HepG2 (cell line): ENCODE measurements around the gene CCDC8. TPM values are rescaled to one million over a fixed set of nuclear protein-coding genes. Genes with fewer than 3 reads are reported as not detected.

ENCODE experiments used
- ATAC-seq: fragments of 200-7000 bp; cut with Tn5 transposase; 3 replicates; pipeline ENCODE4 v1.9.1; 2020; ENCODE audit warnings: mild to moderate bottlenecking, moderate library complexity
- BruUV-seq: library from RNA; stranded (reverse); fragments of 400-500 nt; replicated peaks from 2 replicates; lab custom pipeline; 2021; lab: Mats Ljungman, UMichigan
- CTCF ChIA-PET: fragments of 300-600 bp; formaldehyde crosslinking; extraction: SDS; loops from one replicate; lab custom pipeline; 2021; ENCODE audit warnings: low total read pairs, inconsistent platforms, low intra/inter-chr PET ratio; lab: Yijun Ruan, JAX
- POLR2A ChIA-PET: fragments of 350-600 bp; sonication (Branson Sonifier 250); formaldehyde crosslinking; loops from one replicate; lab custom pipeline; 2020; ENCODE audit warnings: antibody characterized with exemption, inconsistent platforms; lab: Yijun Ruan, JAX
- DNase-seq: peaks from one replicate; pipeline ENCODE4 v3.0.0-alpha.2; 2015; ENCODE audit warnings: low spot score
- FAIRE-seq: peaks from 3 replicates; lab custom pipeline; 2011; peaks lifted over from hg19 to GRCh38; lab: Jason Lieb, UNC
- H2AFZ ChIP-seq: one replicate; pipeline ENCODE4 v1.6.1; 2011; ENCODE audit warnings: low read length, inconsistent platforms
- H3K27ac ChIP-seq: fragments of 300-600 bp; 3 replicates; pipeline ENCODE4 v1.8.0; 2011; ENCODE audit warnings: mixed run types, mild to moderate bottlenecking, mixed read lengths, low read length, inconsistent platforms; ENCODE audit not compliant: insufficient read depth; ENCODE audit errors: extremely low read length
- H3K27me3 ChIP-seq, 2 experiments: fragments of 200-600 bp in 1 of 2; 2 replicates in 1 of 2; 3 replicates in 1 of 2; pipeline versions ENCODE4 v1.6.0 to v1.8.0; 2011; ENCODE audit warnings: low read length in 2 of 2, mild to moderate bottlenecking in 2 of 2, moderate library complexity in 2 of 2, inconsistent platforms in 1 of 2; ENCODE audit not compliant: insufficient read depth in 2 of 2, control insufficient read depth in 1 of 2
- H3K36me3 ChIP-seq, 2 experiments: fragments of 200-600 bp in 1 of 2; replicated peaks in 1 of 2; 2 replicates in 1 of 2; 3 replicates in 1 of 2; pipeline versions ENCODE4 v1.5.1 to v1.8.0; 2011; ENCODE audit warnings: low read length in 2 of 2, inconsistent platforms in 1 of 2; ENCODE audit not compliant: insufficient read depth in 2 of 2, control insufficient read depth in 1 of 2
- H3K4me1 ChIP-seq: 2 replicates; pipeline ENCODE4 v1.5.1; 2012; ENCODE audit warnings: low read length, inconsistent platforms; ENCODE audit not compliant: insufficient read depth
- H3K4me2 ChIP-seq: 2 replicates; pipeline ENCODE4 v1.6.0; 2011; ENCODE audit warnings: low read depth, low read length, inconsistent platforms
- H3K4me3 ChIP-seq, 3 experiments: fragments of 200-600 bp in 1 of 3; sonication (generic), shearing (Covaris generic) in 1 of 3; replicated peaks in 1 of 3; 2 replicates each; pipeline ENCODE4 v1.5.1; 2011 to 2016; ENCODE audit warnings: low read length in 3 of 3, inconsistent platforms in 2 of 3, low read depth in 2 of 3, mild to moderate bottlenecking in 2 of 3, control low read depth in 1 of 3, mixed read lengths in 1 of 3; ENCODE audit not compliant: insufficient read depth in 1 of 3
- H3K79me2 ChIP-seq: one replicate; pipeline ENCODE4 v1.6.1; 2011; ENCODE audit warnings: low read length, inconsistent platforms; ENCODE audit not compliant: insufficient read depth
- H3K9ac ChIP-seq: 2 replicates; pipeline ENCODE4 v1.6.0; 2011; ENCODE audit warnings: mild to moderate bottlenecking, low read depth, low read length, inconsistent platforms; ENCODE audit not compliant: insufficient read depth
- H3K9me3 ChIP-seq: 2 replicates; pipeline ENCODE4 v1.5.1; 2012; ENCODE audit warnings: mild to moderate bottlenecking, low read length
- H4K20me1 ChIP-seq: 2 replicates; pipeline ENCODE4 v1.6.0; 2011; ENCODE audit warnings: inconsistent platforms, mild to moderate bottlenecking, low read length, moderate library complexity; ENCODE audit not compliant: insufficient read depth
- BORCS8-MEF2B ChIP-seq: sonication (generic); formaldehyde crosslinking; IDR thresholded peaks from 2 replicates; pipeline ENCODE4 v1.8.0; 2022; ENCODE audit warnings: mild to moderate bottlenecking, missing genetic modification reagents
- FIP1L1 ChIP-seq: fragments of 200-400 bp; formaldehyde crosslinking; IDR thresholded peaks from 2 replicates; pipeline ENCODE4 v1.6.1; 2018; ENCODE audit warnings: low read depth, mild to moderate bottlenecking, low read length, moderate library complexity, borderline replicate concordance; ENCODE audit not compliant: insufficient read depth
- GATA4 ChIP-seq: sonication (generic); IDR thresholded peaks from 2 replicates; pipeline ENCODE4 v1.6.1; 2016; ENCODE audit warnings: antibody characterized with exemption, low read depth, borderline replicate concordance
- GLI4 ChIP-seq: sonication (generic); formaldehyde crosslinking; IDR thresholded peaks from 2 replicates; pipeline ENCODE4 v1.5.1; 2020; ENCODE audit warnings: missing genetic modification reagents, mild to moderate bottlenecking, moderate library complexity, borderline replicate concordance
- MAFK ChIP-seq, 2 experiments: IDR thresholded peaks in 1 of 2; conservative IDR thresholded peaks in 1 of 2; 2 replicates each; pipeline ENCODE4 v1.6.1; 2011; ENCODE audit warnings: improper control_type of control experiment in 2 of 2, low read length in 2 of 2
- PAX8 ChIP-seq: sonication (generic); formaldehyde crosslinking; IDR thresholded peaks from 2 replicates; pipeline ENCODE4 v1.8.0; 2022; ENCODE audit warnings: mild to moderate bottlenecking, missing genetic modification reagents, borderline replicate concordance
- RARG ChIP-seq: sonication (generic); formaldehyde crosslinking; IDR thresholded peaks from 2 replicates; pipeline ENCODE4 v1.4.0; 2020; ENCODE audit warnings: low read depth, mild to moderate bottlenecking, missing genetic modification reagents
- SYNCRIP ChIP-seq: fragments of 200-400 bp; formaldehyde crosslinking; IDR thresholded peaks from 2 replicates; pipeline ENCODE4 v1.6.1; 2018; ENCODE audit warnings: mild to moderate bottlenecking, low read depth, low read length; ENCODE audit not compliant: insufficient read depth
- ZNF337 ChIP-seq: sonication (generic); formaldehyde crosslinking; IDR thresholded peaks from 2 replicates; pipeline ENCODE4 v1.5.1; 2020; ENCODE audit warnings: missing genetic modification reagents, low read depth, mild to moderate bottlenecking, borderline replicate concordance
- ZNF709 ChIP-seq: sonication (generic); formaldehyde crosslinking; IDR thresholded peaks from 2 replicates; pipeline ENCODE4 v1.5.0; 2020; ENCODE audit warnings: mild to moderate bottlenecking, missing genetic modification reagents
- ZNF776 ChIP-seq: sonication (generic); formaldehyde crosslinking; IDR thresholded peaks from 2 replicates; pipeline ENCODE4 v1.4.0; 2020; ENCODE audit warnings: mild to moderate bottlenecking, missing genetic modification reagents
- WGBS: methylation state at CpG from one replicate; pipeline ENCODE4 v1.1.6; 2017; ENCODE audit warnings: low lambda C conversion rate; 5-methylcytosine and 5-hydroxymethylcytosine counted together
- in situ Hi-C: cut with HindIII; loops from 2 replicates; pipeline ENCODE4 v1.10.0; 2017; ENCODE audit warnings: low pct_unique_long_range_greater_than_20kb; ENCODE audit not compliant: extremely low pct_ligation_motif_present
- intact Hi-C: fragments of 100-400 bp; cut with micrococcal nuclease; formaldehyde crosslinking; loops from one replicate; pipeline ENCODE4 v1.10.0; 2022; ENCODE audit not compliant: unreplicated experiment
- polyA plus RNA-seq, 8 experiments: library from polyadenylated mRNA; depleted of rRNA in 3 of 8; stranded (reverse) in 7 of 8; unstranded in 1 of 8; fragments of >200 nt; fragmentation: Illumina TruSeq in 4 of 8; extraction: Trizol in 4 of 8; gene quantifications; 2 replicates each; pipeline versions ENCODE4 v1.2.1 to v1.2.3, GENCODE V29; 2011 to 2016; ENCODE audit warnings: low read depth in 4 of 8, missing spikeins in 1 of 8, mixed read lengths in 1 of 8; ENCODE audit not compliant: insufficient read depth in 1 of 8
- total RNA-seq, 5 experiments: library from RNA; depleted of rRNA; stranded (reverse); fragments of >200 nt; fragmentation: Illumina TruSeq; extraction: Trizol; gene quantifications; 2 replicates each; pipeline ENCODE4 v1.2.3, GENCODE V29; 2016; ENCODE audit warnings: low read depth in 1 of 5
- TF ChIP-seq, protein P1 (sequence below): sonication (generic); formaldehyde crosslinking; IDR thresholded peaks from 2 replicates; pipeline ENCODE4 v1.9.0; 2022; ENCODE audit warnings: missing genetic modification reagents, mild to moderate bottlenecking, borderline replicate concordance

Gene CCDC8
- total and polyA plus RNA-seq, 2 of the 13 experiments (the other 11 are each of a cell fraction or from before 2014, with no cell fraction given): 0.04 TPM; not detected in 1

GRCh38 chr19:46452186-46452585, 38.8 kb upstream of the CCDC8 start:
- ChIA-PET POLR2A (no interaction called here), CTCF (no interaction called here)
- Histone ChIP-seq H3K79me2 (no peaks in the 10 kb centered on the region), H3K9me3 (no peaks in the 10 kb centered on the region), H3K4me3 (no peak overlapping the region), H3K27me3 (no peaks in the 10 kb centered on the region), H3K4me1 (no peaks in the 10 kb centered on the region), H3K9ac (no peak overlapping the region), H2AFZ (no peak overlapping the region), H3K27ac (no peak overlapping the region), H3K36me3 (no peaks in the 10 kb centered on the region), H4K20me1 (no peaks in the 10 kb centered on the region), H3K4me2 (no peak overlapping the region)
- no peak for TF ChIP-seq PAX8 (CRISPR knock-in tag)
- no peak for TF ChIP-seq RARG
- TF ChIP-seq SYNCRIP: no peak
- TF ChIP-seq, protein P1, sequence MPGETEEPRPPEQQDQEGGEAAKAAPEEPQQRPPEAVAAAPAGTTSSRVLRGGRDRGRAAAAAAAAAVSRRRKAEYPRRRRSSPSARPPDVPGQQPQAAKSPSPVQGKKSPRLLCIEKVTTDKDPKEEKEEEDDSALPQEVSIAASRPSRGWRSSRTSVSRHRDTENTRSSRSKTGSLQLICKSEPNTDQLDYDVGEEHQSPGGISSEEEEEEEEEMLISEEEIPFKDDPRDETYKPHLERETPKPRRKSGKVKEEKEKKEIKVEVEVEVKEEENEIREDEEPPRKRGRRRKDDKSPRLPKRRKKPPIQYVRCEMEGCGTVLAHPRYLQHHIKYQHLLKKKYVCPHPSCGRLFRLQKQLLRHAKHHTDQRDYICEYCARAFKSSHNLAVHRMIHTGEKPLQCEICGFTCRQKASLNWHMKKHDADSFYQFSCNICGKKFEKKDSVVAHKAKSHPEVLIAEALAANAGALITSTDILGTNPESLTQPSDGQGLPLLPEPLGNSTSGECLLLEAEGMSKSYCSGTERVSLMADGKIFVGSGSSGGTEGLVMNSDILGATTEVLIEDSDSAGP (CRISPR knock-in tag): no peak
- TF ChIP-seq ZNF337: no peak
- TF ChIP-seq BORCS8-MEF2B (CRISPR knock-in tag): no peak
- DNase-seq (no peak), ATAC-seq (no peak), FAIRE-seq (no peak)
- in situ Hi-C loops (no loop called here), intact Hi-C loops (no loop called here)
- WGBS: 11% methylated on average over 4 of the region's 4 CpGs
- BruUV-seq: no TSS peak

- POLR2A ChIA-PET: no interaction called here
- no peak for FAIRE-seq
These were observed 38.0 kb upstream of the CCDC8 start for GRCh38 chr19:46451352-46451751.

More at GRCh38 chr19:46451352-46451751, 38.0 kb upstream of the CCDC8 start:
- H2AFZ ChIP-seq: no peak overlapping the region
- no peaks in the 10 kb centered on the region for H3K36me3 ChIP-seq
- 14% methylated on average over 6 of the region's 6 CpGs for WGBS
- CTCF ChIA-PET: no interaction called here
- H3K27me3 ChIP-seq: no peaks in the 10 kb centered on the region
- DNase-seq: no peak
- no peak for TF ChIP-seq MAFK (conservative IDR thresholded peaks at IDR 0.05 in 1 of 2, IDR thresholded peaks at IDR 0.05 in 1 of 2; ENCODE audit: low read length in 2 of 2)
- TF ChIP-seq FIP1L1: no peak
- TF ChIP-seq ZNF776: no peak
- no peak for TF ChIP-seq GATA4
- TF ChIP-seq GLI4 (CRISPR knock-in tag): no peak
- no peak for TF ChIP-seq ZNF709
- in situ Hi-C loops (no loop called here), intact Hi-C loops (no loop called here)
- H3K4me3 ChIP-seq: no peak overlapping the region
- no peaks in the 10 kb centered on the region for H3K4me1 ChIP-seq
- no peak overlapping the region for H3K4me2 ChIP-seq
- H3K27ac ChIP-seq: no peak overlapping the region
- BruUV-seq: no TSS peak
- H3K9ac ChIP-seq: no peak overlapping the region
- H3K9me3 ChIP-seq: no peaks in the 10 kb centered on the region
- ATAC-seq: no peak
- H4K20me1 ChIP-seq: no peaks in the 10 kb centered on the region
- no peaks in the 10 kb centered on the region for H3K79me2 ChIP-seq
